GM13976 (cell line): Measurements from ENCODE around the gene HLA-DRB5.

Experiments
- DNase-seq: peaks from one replicate; pipeline ENCODE4 v3.0.0; 2012; ENCODE audit warnings: low spot score
- CTCF ChIP-seq: IDR thresholded peaks from 2 replicates; pipeline ENCODE4 v1.5.1; 2012; ENCODE audit warnings: borderline replicate concordance, mild to moderate bottlenecking; ENCODE audit not compliant: insufficient read depth; ENCODE audit errors: extremely low read depth, missing control alignments, control extremely low read depth
- in situ Hi-C: fragments of 300-500 bp; cut with MboI; formaldehyde crosslinking; loops from one replicate; pipeline ENCODE4 v1.12.0; 2022; ENCODE audit warnings: low sequenced_read_pairs, mixed read lengths, inconsistent platforms; ENCODE audit not compliant: unreplicated experiment

HLA-DRB5 gene

GRCh38 chr6:32565511-32565910 is 35.4 kb upstream of the HLA-DRB5 start:
- in situ Hi-C loops, result no loop called here
- TF ChIP-seq CTCF, result no peak

GRCh38 chr6:32562940-32563339 is 32.9 kb upstream of the HLA-DRB5 start:
- in situ Hi-C loops, result no loop called here
- no peak for DNase-seq
- TF ChIP-seq CTCF, result no peak

More at GRCh38 chr6:32565511-32565910, 35.4 kb upstream of the HLA-DRB5 start:
- DNase-seq, result no peak

- TF ChIP-seq CTCF, result no peak
- in situ Hi-C loops, result no loop called here
- DNase-seq, result no peak
Observed at GRCh38 chr6:32559747-32560146, 29.7 kb upstream of the HLA-DRB5 start.

GRCh38 chr6:32558426-32559057 is 28.5 kb upstream of the HLA-DRB5 start:
- no peak for DNase-seq
- TF ChIP-seq CTCF, result no peak
- in situ Hi-C loops, result no loop called here

- in situ Hi-C loops, result no loop called here
- TF ChIP-seq CTCF, result no peak
- DNase-seq, result no peak
Observed at GRCh38 chr6:32554116-32554965, 24.3 kb upstream of the HLA-DRB5 start.

- DNase-seq, result no peak
- TF ChIP-seq CTCF, result no peak
Observed at GRCh38 chr6:32553037-32553742, 23.1 kb upstream of the HLA-DRB5 start.

More at GRCh38 chr6:32553037-32553742, 23.1 kb upstream of the HLA-DRB5 start:
- in situ Hi-C loops, result no loop called here
